ENCODE measurements around the gene NOC4L.

- no peak for TF ChIP-seq POLR2A (IDR thresholded peaks at IDR 0.05)
- no peak for TF ChIP-seq CTCF (IDR thresholded peaks at IDR 0.05)
These were observed 12.5 kb downstream of the NOC4L start for GRCh38 chr12:132156573-132157325.

Data from body of pancreas (tissue), 4 donors.